ENCODE measurements around the gene DLG2.
"Not testable (repeated sequence)": the region's sequence is repeated elsewhere in the genome, so short reads cannot be mapped to it uniquely, and the experiment has no call there.

DLG2 gene

DNA sequence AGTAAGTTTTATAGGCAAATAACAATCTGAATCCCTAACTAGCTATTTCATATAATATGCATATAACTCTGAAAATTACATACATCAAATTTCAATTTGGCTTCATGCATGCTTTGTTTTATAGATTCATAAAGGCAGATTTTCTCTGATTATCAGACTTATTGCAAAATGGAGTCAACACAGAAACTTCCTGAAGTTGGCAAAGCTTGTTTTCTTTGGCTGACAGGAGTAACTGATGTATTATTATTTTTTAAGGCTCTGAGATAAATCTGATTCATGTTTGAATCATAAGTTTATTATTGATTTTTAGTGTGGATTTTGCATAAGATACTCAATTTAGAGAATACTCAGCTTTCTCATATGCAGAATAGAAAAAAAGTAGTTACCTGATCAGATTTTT, 1984.6 kb downstream of the DLG2 start:
- DNase-seq: no peak

DNA sequence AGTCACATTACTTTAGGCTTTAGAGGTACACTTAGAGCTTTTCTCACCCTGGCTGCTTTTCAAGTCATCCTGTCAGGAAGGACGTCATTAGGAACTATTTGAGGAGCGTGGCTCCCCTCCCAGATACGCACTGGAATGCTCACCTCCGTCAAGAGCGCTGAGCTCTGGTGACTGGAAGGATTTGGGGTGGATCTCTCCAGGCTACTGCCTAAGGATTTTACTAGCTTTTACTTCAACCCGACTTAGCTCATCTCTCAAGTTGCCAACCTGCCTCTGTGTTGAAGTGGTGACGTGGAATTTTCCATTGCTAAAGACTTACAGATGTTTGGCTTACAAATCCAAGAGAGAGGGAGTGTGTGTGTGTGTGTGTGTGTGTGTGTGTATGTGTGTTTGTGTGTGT, 1985.6 kb downstream of the DLG2 start:
- no peak for DNase-seq

DNA sequence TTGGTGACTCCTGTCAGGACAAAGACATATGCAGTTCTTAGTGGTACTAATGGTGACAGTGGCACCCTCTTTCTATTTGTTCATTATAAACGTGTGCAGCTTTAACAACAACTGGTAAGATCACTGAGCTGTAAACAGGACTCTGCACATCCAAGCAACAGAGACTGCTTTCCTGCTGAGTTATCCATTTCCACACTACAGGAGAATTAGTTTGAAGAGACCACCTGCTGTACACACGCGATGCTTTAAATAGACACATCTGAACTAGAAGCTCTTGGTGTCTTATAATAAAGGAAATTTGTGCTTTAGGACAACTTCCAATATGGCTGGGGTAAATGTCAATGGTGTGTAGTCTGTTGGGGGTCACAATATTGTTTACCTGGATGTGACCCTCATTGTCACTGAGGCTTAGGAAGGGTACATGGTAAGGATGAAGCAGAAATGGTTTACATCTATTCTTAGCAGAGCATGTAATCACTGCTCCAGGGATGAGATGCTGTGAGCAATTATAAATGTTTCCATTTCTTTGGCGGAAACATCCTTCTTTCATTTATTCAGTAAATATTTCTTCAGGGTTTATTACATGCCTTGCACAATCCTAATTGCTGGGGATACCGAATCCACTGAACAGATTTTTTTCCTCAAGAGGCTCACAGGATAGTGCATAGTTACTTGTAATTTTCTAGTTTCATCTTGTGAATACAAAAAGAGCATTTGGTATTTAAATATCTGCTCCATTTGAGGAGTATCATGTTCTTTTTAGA, 1987.0 kb downstream of the DLG2 start:
- DNase-seq: no peak

DNA sequence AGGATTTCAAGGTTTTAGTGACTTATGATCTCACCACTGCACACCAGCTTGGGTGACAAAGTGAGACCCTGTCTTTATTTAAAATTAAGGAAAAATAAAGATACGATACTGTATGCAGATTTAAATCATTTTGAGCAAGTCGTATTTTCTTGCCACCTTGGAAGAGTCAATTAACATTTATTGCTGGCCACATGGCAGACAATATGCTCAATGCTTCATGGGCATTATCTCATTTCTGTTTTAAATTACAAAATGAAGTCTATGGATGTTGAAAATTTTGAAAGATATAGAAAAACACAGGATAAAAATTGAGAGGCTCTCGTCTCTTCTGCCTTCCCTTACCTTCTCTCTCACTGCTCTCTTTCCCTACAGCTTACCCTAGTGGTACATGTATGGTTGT, 1992.0 kb downstream of the DLG2 start:
- no peak for DNase-seq

DNA sequence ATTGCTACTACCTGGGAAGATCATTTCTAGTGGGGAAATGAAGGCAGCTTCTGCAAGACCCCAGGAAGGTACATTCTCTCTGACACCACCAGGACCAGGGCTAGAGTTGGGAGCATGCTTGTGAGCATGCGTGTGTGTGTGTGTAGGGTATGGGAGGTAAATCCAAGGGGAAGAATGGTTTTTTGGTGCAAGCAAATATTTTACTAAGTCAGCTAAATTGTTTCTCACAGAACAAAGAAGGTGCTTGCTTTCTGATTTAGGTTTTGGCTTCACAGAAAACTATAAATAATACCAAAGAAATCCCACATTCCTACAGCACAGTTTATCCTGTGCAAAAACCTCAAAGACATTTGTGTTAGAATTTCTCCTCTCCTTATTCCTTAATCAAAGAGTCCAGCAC, 1996.9 kb downstream of the DLG2 start:
- no peak for DNase-seq

DNA sequence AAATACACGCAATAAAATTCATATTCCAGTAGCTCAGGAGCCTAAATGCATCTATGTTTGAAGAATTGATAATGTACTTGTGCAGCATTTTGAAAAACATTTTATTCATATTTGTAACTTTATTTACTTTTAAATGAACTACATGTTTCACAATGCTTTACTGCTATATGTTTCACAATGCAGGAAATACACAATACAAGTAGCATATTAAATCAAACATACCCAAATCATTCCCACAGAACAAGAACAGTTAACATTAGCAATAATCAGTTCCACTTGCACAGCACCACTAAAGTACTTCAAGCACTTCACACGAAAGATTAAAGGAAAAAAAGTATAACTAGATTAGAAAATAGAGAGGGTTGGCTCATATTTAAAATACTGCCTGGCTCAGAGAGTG, 1997.4 kb downstream of the DLG2 start:
- DNase-seq: no peak

DNA sequence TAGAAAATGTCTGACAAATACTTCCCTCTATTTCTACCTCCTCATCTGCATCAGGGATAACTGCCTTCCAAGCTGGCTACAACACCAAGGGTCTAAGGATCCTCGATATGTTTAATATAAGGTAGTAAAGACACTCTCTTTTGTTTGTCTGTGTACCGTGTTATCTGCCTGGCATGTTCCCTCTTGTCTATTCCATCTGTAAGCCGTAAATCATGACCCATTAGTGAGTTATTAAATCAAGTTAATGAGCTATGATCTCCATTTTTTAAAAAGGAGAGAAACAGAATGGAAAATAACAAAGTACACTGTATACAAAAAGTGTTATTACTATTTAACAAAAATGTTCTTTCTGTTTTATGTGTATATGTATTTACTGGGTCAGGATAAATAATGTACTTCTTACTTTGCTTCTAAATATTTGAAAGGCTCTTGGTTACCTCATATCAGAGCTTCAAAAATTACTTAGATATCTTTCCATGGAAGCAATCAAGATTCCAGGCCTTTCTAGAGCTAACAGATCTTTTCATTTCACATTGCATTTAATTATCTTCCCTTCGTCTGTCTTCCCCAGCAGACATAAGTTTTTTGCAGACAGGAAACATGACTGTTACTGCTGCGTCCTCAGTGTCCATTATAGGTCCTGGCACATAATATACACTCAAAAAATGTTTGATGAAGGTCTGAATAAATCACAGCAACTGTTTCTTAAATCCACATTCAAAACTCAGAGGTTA, 1998.4 kb downstream of the DLG2 start:
- no peak for DNase-seq

DNA sequence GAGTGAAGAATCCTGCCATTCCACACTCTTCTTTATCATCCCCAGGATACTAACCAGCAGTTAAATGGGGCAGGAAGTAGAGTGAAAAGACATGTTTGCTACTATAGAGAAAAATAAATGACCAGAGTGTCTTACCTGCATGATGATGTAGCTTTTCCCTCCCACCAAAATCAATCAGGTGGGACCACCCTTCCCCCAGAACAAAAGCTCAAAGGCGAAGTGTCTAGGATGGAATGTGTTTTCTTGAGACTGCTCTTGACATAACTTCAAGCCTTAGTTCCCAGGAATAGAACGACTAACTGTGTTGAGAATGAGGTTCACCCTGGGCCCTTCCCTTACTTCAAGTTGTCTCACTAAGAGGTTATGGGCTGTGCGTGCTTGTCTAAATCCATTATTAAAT, 2001.8 kb downstream of the DLG2 start:
- DNase-seq: no peak

DNA sequence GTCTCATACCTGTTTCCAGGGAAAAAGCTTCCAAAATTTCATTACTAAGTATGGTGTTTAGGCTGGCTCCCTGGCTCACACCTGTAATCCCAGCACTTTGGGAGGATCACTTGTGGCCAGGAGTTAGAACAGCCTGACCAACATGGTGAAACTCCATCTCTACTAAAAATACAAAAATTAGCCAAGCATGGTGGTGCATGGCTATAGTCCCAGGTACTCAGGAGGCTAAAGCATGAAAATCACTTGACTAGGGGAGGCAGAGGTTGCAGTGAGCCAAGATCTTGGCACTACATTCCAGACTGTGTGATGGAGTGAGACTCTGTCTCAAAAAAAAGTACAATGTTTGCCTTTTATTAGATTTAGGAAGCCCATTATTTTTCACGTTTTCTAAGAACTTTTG, 2009.5 kb downstream of the DLG2 start:
- no peak for DNase-seq

DNA sequence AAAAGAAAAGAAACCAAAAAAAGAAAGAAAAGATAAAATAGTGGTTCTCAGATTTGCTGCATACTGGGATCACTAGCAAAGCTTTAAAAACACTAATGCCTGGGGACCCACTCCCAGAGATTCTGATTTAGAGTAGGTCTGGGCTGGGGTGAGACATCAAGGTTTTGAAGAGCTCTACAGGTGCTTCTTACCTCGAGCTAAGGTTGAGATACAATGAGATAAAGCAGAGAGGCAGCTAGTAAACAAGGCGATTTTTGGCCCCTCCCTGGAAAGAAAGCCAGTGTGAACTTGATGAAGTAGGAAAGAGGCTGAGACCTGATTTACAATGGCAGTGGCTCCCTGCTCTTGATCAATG, 2013.4 kb downstream of the DLG2 start:
- DNase-seq: no peak

DNA sequence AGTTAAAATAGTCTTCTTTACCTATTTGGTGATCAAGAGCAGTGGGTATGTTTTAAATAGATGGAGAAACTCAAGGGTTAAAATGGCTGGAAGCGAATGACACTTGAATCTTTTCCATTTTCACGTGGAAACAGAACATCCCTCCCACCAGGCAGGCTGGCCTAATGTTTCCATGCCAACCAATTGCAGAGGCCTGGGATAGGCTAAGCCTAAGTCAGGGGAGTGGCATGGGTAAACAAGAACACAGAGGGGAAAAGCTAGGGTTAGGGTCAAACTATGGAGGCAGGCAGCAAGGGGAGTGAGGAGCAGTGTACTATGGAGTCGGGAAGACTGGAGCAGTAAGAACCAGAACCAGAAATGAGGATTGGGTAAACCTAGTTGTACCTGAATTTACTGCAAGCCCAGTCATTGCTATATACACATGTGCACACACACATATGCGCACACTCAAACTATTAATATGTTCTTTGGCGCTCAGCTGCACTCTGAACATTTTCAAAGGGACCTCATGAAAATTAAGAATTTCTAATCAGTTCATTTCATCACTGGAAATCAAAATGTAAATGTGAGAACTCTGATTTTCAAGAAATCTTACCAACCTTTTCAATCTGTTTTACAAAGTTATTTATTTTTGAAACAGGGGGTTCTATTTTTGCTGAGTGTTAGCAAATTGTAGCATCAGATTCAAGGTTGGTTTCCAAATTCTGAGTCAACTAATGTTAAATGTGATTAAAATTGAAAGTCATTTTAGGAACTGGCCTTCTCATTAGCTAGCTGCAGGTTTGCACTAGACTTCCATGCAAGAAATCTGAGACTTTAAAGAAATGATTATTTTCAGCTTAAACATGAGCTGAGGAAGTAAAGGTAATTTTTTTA, 2014.0 kb downstream of the DLG2 start:
- DNase-seq: no peak

DNA sequence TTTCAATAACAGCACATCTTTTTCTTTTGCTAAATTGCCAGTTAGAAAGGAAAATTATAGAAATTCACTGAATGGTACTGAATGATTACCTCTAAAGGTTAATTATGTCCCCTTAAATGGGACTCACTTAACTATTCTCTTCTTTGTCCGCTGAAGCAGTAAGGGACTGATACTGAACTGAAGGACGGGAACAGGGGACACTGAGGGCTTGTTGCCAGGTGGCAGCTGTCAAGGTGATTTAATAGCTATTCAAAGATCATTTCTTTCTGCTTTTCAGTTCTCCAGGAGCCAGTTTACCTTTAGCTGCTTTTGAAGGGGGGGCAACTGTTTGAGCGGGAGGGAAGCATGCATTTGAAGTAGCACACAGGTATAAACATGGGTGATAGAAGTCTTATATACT, 2015.5 kb downstream of the DLG2 start:
- no peak for DNase-seq

DNA sequence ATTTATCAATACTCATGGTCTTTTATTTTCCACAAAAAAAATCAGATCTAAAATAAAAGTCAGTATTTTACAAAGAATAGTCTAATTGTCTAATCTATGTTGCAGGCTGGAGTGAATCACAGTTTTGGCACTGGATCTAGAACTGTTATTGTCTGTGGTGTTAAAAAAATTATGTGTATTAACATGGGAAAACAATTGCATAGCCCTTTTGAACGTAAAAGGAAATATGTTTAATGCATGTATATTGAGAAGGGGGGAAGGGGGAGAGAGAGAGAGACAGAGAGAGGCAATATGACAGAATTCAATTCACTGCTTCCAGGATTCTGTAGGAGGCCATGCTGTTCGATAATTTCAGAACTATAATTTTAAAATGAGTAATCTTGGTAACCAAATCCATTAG, 2016.1 kb downstream of the DLG2 start:
- DNase-seq: no peak

DNA sequence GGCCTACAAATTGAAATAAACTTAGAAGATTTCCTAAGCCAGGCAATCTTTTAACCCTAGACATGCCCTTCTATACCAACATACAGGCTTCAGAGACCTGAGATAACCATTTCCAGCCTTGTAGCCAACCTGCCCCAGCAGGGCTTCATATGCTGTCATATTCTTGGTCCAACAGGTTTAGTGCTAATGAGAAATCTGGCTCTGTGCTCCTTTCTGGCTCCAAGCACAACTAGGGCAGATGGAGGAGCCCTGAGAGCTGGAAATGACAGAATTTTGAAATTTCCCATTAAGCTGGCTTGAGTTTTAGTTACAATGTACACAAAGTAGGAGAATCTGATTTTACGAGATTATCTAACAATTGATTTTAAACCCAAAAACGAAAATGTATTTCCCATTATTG, 2018.0 kb downstream of the DLG2 start:
- DNase-seq: no peak

DNA sequence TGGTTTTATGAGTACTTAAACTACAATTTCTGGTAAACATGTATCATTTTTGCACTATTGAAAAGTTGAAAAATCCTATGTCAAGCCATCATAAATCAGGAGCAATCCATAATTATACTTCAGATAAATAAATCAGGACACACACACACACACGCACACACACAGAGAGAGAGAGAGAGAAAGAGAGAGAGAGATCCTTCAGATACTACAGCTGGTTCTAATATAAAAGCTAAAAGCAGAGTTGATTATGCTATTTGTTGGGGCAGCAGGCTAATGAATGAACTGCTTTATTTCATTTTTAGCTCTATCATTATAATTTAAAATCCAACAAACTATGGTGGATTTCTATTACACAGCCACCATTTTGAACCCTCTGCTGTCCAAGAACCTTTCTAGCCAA, 2018.6 kb downstream of the DLG2 start:
- DNase-seq: no peak

DNA sequence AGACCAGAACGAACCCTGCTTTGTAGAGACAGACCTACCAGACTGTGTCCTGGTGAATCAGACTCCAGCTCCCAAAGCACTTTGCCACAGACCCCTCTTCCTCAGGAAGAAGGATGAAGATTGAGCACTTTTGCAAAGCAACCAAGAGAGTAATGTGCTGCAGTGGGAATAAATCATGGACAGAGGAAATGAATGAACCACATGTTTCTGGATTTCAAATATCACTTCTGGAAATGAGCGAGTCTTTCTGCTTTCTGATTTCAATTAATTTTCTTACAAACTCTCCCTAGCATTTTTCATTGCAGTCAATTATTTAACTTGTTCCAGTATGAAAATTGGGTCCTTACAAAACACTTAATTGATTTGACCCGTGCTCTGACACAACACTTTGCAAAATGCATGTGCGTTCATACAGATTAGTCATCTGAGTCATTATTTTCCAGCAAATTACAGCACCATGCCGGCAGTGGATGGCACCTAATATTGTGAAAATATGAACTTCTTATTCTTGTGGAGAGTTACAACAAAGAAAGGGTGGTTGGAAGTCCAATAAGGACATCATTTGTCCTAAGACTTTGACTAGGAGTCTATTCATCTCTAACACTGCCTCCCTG, 2025.1 kb downstream of the DLG2 start:
- no peak for DNase-seq

DNA sequence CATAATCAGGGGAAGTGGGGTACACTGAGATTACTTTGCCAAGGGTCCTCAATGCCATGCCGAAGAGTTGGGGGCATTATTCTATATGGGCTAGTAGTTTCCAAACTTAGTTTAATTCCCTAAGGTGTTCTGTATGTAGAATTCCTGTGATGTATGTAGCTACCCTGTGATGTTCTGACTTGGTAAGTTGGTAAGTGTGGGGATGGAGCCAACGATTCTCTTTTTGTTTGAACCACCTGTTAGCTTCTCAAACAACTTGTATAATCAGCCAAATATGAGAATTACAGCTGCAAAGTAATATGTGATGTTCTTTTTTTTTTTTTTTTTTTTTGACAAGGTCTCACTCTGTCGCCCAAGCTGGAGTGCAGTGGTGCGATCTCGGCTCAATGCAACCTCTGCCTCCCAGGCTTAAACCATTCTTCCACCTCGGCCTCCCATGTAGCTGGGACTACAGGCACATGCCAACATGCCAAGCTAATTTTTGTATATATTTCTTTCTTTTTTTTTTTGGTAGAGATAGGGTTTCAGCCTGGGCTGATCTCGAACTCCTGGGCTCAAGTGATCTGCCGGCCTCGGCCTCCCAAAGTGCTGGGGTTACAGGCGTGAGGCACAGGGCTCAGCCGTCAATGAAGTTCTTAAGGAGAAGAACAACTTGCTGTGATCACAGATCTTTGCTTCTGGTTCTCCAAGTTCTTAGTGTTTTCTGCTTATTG, 2025.8 kb downstream of the DLG2 start:
- DNase-seq: no peak

DNA sequence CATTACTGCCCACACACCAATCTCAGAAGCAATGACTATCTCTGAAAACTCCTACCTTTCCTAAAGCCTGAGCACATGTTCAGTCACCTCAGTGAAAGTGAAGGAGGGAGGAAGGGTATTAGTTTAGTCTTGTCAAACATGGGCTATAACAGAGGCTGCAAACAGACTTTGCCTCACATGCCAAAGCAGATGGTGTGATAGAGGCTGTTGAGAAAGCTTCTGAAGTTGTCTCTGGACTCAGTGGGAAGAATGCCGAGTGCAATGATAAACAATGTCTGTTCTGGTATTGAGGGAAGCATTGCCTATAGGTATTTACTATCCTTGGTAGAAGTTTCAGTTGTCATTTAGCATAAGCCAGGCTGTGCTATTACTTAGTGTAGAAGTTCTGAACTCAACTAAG, 2026.5 kb downstream of the DLG2 start:
- no peak for DNase-seq

DNA sequence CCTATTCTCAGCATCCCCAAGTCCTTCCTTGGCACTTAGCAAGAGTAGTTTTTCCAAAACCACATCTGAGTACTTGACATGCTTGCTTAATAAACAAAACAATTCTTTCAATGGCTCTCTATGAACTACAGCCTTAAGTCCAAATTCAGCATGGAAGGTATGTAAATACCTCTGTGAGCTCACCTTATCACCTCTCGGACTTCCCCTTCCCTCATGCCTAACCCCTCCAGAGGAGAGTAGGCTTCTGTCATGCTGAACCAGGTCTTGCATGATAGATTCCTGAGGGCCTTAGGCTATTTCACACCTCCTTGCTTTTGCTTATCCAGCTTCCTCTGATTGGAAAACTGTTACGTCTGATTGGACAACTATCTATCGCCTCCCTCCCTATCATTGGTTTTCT, 2028.1 kb downstream of the DLG2 start:
- DNase-seq: no peak

DNA sequence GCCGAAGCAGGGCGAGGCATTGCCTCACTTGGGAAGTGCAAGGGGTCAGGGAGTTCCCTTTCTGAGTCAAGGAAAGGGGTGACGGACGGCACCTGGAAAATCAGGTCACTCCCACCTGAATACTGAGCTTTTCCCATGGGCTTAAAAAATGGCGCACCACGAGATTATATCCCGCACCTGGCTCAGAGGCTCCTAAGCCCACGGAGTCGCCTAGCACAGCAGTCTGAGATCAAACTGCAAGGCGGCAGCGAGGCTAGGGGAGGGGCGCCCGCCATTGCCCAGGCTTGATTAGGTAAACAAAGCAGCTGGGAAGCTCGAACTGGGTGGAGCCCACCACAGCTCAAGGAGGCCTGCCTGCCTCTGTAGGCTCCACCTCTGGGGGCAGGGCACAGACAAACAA, 2039.3 kb downstream of the DLG2 start:
- DNase-seq: not testable (repeated sequence)

DNA sequence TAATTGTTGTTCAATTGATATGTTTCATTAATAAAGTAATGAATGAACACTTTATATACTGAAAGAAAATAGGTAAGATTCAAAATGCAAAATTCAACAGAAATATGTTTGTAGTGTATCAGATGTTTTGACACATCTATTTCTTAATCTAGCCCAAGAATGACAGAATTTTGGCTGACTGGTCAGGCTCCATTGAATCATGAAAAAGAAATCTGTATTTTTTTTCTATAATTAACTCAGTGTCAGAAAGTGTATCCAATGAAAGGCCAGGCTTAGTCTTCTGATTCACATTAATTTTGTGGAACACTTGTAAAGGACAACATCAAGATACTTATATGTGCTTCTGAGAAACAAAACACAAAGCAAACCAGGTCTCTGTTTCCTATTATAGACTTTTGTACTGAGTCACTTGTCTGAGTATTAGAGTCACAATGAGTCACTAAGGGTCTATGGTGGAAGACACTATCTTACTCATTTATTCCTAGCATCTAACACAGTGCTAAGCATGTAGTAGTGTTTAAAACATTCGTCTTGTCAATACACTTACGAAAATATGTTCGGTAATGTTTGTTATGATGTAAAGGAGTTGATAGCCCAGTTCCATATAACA, 2043.3 kb downstream of the DLG2 start:
- DNase-seq: no peak

DNA sequence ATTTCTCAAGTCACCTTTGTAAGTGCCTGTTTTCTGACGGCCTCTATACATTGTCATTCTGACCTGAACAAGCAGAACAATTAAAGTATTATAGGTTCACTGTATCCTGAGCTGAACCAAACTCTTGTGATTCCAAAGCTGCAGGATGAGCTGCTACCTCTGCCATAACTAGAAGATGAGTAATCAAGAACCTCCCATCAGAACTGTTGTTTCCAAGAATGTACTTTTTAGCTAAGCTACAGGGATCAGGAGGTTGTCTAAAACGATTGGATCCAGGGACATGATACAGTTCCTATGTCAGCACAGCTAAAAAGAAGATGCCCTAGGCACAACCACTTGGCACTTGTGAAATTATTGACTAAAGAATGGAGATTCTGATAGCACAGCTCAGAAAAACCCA, 2052.6 kb downstream of the DLG2 start:
- no peak for DNase-seq

All from RPMI8226 (cell line).